WI38 (cell line): Measurements from ENCODE around the gene ALKBH4.

ENCODE experiments used
- H3K4me3 ChIP-seq: 2 replicates; pipeline ENCODE4 v1.5.1; 2011; ENCODE audit warnings: low read depth, mild to moderate bottlenecking, control low read depth, low read length
- CTCF ChIP-seq: IDR thresholded peaks from 2 replicates; pipeline ENCODE4 v1.5.1; 2012; ENCODE audit warnings: low read depth, mild to moderate bottlenecking, control low read depth, low read length

Gene ALKBH4

GRCh38 chr7:102444961-102445673, 19.5 kb downstream of the ALKBH4 start:
- no peak overlapping the region for H3K4me3 ChIP-seq
- TF ChIP-seq CTCF = no peak

GRCh38 chr7:102439963-102440795, 24.5 kb downstream of the ALKBH4 start:
- no peak overlapping the region for H3K4me3 ChIP-seq
- no peak for TF ChIP-seq CTCF

GRCh38 chr7:102436118-102436517, 28.5 kb downstream of the ALKBH4 start:
- TF ChIP-seq CTCF = no peak
- H3K4me3 ChIP-seq = no peak overlapping the region

GRCh38 chr7:102434039-102434486, 30.6 kb downstream of the ALKBH4 start:
- H3K4me3 ChIP-seq = peak overlapping the region; percentile 79
- no peak for TF ChIP-seq CTCF

GRCh38 chr7:102433219-102434038, 31.2 kb downstream of the ALKBH4 start, which contains the start of gene ORAI2:
TSS of gene ORAI2 (plus strand) at chr7:102433575. CDS start at chr7:102438957, 5,382 bp downstream.
- TF ChIP-seq CTCF = no peak
- H3K4me3 ChIP-seq = peak within 1 kb of the TSS; percentile 79

- peak overlapping the region; percentile 79 for H3K4me3 ChIP-seq
- no peak for TF ChIP-seq CTCF
Observed at GRCh38 chr7:102432442-102433218, 32.0 kb downstream of the ALKBH4 start.
